Measurements from ENCODE around the gene DDX24.
"Not testable (repeated sequence)": the region's sequence is repeated elsewhere in the genome, so short reads cannot be mapped to it uniquely, and the experiment has no call there.

Gene DDX24

GRCh38 chr14:94081386-94081820, 401 bp upstream of the DDX24 start:
- DNase-seq (ENCODE audit: low read depth in 2 of 2) = no peak

GRCh38 chr14:94079891-94080620, 946 bp downstream of the DDX24 start:
- no peak for DNase-seq (ENCODE audit: low read depth in 2 of 2)

- DNase-seq (ENCODE audit: low read depth in 2 of 2) = no peak
Observed at GRCh38 chr14:94077823-94078222, 3.2 kb downstream of the DDX24 start.

GRCh38 chr14:94077111-94077821, 3.7 kb downstream of the DDX24 start:
- no peak for DNase-seq (ENCODE audit: low read depth in 2 of 2)

GRCh38 chr14:94075008-94075407, 6.0 kb downstream of the DDX24 start:
- DNase-seq (ENCODE audit: low read depth in 2 of 2) = no peak

- DNase-seq (ENCODE audit: low read depth in 2 of 2) = no peak
Observed at GRCh38 chr14:94074534-94074933, 6.5 kb downstream of the DDX24 start.

- DNase-seq (ENCODE audit: low read depth in 2 of 2) = not testable (repeated sequence)
Observed at GRCh38 chr14:94072076-94072475, 8.9 kb downstream of the DDX24 start.

GRCh38 chr14:94066089-94066676, 14.8 kb downstream of the DDX24 start:
- DNase-seq (ENCODE audit: low read depth in 2 of 2) = no peak

GRCh38 chr14:94062344-94062940, 18.6 kb downstream of the DDX24 start:
- DNase-seq (ENCODE audit: low read depth in 2 of 2) = no peak

GRCh38 chr14:94059998-94060397, 21.0 kb downstream of the DDX24 start:
- DNase-seq (ENCODE audit: low read depth in 2 of 2) = no peak

- DNase-seq (ENCODE audit: low read depth in 2 of 2) = no peak
Observed at GRCh38 chr14:94058674-94059138, 22.3 kb downstream of the DDX24 start.

GRCh38 chr14:94058128-94058673, 22.8 kb downstream of the DDX24 start:
- DNase-seq (ENCODE audit: low read depth in 2 of 2) = no peak

- no peak for DNase-seq (ENCODE audit: low read depth in 2 of 2)
Observed at GRCh38 chr14:94056579-94057308, 24.3 kb downstream of the DDX24 start.

GRCh38 chr14:94054936-94055335, 26.1 kb downstream of the DDX24 start:
- DNase-seq (ENCODE audit: low read depth in 2 of 2) = no peak

GRCh38 chr14:94054401-94054800, 26.6 kb downstream of the DDX24 start:
- no peak for DNase-seq (ENCODE audit: low read depth in 2 of 2)

- DNase-seq (ENCODE audit: low read depth in 2 of 2) = no peak
Observed at GRCh38 chr14:94052662-94053061, 28.3 kb downstream of the DDX24 start.

GRCh38 chr14:94052199-94052598, 28.8 kb downstream of the DDX24 start:
- no peak for DNase-seq (ENCODE audit: low read depth in 2 of 2)

GRCh38 chr14:94051779-94052178, 29.2 kb downstream of the DDX24 start:
- DNase-seq (ENCODE audit: low read depth in 2 of 2) = no peak

GRCh38 chr14:94051115-94051514, 29.9 kb downstream of the DDX24 start:
- DNase-seq (ENCODE audit: low read depth in 2 of 2) = no peak

- no peak for DNase-seq (ENCODE audit: low read depth in 2 of 2)
Observed at GRCh38 chr14:94050231-94050880, 30.6 kb downstream of the DDX24 start.

GRCh38 chr14:94049625-94050023, 31.4 kb downstream of the DDX24 start:
- DNase-seq (ENCODE audit: low read depth in 2 of 2) = no peak
